ENCODE results near the gene IGFLR1. TPM values are rescaled to one million over a fixed set of nuclear protein-coding genes. Genes with fewer than 3 reads are reported as not detected.
A peak's percentile ranks its signal among the peaks of the same experiment; 100 is the strongest.

IGFLR1 gene
- total RNA-seq, 1 experiment from 2014 or later = 9.9 TPM

DNA sequence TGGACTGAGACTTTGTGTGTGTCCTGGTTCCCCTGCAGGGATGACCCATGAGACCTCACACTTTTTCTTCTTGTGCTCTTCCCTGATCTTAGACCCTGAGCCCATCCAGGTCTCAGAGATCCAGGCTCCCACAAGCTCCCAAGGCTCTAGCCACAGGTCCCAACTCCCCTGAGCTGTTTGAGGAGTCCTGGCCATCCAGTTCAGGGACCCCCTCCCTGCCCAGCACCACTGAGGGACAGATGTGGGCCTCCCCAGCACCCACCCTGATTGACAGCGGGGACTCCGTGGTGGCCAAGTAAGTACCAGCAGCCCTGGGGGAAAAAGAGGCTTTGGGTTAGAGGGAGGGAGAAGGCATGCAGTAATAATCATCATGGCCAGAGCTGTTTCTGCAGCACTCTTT lies 17.4 kb upstream of the IGFLR1 start (continued):
- TF ChIP-seq OVOL2 (CRISPR knock-in tag; IDR thresholded peaks at IDR 0.05; ENCODE audit: borderline replicate concordance) (no peak), PRRX2 (CRISPR knock-in tag; IDR thresholded peaks at IDR 0.05) (no peak), FOXP1 (CRISPR knock-in tag; IDR thresholded peaks at IDR 0.05; ENCODE audit: borderline replicate concordance) (no peak)
- TF ChIP-seq, protein P1, sequence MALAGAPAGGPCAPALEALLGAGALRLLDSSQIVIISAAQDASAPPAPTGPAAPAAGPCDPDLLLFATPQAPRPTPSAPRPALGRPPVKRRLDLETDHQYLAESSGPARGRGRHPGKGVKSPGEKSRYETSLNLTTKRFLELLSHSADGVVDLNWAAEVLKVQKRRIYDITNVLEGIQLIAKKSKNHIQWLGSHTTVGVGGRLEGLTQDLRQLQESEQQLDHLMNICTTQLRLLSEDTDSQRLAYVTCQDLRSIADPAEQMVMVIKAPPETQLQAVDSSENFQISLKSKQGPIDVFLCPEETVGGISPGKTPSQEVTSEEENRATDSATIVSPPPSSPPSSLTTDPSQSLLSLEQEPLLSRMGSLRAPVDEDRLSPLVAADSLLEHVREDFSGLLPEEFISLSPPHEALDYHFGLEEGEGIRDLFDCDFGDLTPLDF (CRISPR knock-in tag; IDR thresholded peaks at IDR 0.05) = no peak
- TF ChIP-seq, protein P2, sequence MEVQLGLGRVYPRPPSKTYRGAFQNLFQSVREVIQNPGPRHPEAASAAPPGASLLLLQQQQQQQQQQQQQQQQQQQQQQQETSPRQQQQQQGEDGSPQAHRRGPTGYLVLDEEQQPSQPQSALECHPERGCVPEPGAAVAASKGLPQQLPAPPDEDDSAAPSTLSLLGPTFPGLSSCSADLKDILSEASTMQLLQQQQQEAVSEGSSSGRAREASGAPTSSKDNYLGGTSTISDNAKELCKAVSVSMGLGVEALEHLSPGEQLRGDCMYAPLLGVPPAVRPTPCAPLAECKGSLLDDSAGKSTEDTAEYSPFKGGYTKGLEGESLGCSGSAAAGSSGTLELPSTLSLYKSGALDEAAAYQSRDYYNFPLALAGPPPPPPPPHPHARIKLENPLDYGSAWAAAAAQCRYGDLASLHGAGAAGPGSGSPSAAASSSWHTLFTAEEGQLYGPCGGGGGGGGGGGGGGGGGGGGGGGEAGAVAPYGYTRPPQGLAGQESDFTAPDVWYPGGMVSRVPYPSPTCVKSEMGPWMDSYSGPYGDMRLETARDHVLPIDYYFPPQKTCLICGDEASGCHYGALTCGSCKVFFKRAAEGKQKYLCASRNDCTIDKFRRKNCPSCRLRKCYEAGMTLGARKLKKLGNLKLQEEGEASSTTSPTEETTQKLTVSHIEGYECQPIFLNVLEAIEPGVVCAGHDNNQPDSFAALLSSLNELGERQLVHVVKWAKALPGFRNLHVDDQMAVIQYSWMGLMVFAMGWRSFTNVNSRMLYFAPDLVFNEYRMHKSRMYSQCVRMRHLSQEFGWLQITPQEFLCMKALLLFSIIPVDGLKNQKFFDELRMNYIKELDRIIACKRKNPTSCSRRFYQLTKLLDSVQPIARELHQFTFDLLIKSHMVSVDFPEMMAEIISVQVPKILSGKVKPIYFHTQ (CRISPR knock-in tag; IDR thresholded peaks at IDR 0.05) = no peak
- TF ChIP-seq, protein P3, sequence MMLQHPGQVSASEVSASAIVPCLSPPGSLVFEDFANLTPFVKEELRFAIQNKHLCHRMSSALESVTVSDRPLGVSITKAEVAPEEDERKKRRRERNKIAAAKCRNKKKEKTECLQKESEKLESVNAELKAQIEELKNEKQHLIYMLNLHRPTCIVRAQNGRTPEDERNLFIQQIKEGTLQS (CRISPR knock-in tag; conservative IDR thresholded peaks at IDR 0.05) = no peak

DNA sequence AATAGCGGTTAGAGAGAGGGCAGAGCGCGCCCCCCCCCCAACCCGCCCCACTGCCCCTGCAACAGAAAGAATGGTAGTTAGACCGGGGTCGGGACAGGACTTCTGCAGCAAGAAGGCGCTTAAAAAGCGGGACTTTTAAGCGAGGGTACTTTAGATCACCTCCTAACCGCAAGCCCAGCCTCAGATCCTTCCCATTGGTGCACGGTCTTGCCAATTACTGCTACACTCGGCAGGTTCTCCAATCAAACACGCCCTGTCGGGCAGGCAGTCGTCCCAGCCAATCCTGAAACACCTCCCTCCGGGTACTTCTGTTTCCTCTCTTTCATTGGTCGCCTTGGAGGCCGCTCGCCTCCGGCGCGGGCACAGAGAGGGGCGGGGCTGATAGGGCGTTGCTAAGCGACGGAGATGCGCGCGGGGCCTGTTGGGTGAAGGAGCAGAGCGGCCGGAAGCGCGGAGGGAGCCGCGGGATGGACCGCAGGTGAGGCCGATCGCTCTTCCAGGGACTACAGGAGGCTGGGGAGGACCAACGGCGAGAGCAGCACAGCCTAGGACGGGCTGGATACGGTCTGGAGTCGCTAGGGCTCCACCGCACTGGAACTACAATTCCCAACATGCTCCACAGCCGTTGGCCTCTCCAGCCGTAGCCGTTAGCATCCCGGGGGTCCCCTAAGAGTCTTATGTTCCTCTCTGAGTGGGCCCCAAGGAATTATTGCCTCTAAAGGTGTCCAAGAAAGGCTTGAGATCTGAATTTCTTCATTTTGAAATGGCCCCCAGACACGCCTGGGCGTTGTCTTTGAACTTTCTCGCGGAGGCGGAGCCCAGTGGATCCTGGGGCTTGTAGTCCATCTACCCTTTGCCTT lies 15.7 kb upstream of the IGFLR1 start, which contains the start of gene PROSER3:
Gene PROSER3 (plus strand): TSS at position 428 of the 860 bp plus-strand sequence. CDS start 40 bp downstream, at position 468.
- CTCF ChIA-PET = interaction anchor here (0.7 to 2.9 kb wide), 5 partner anchors 9 to 27 kb away, joined by 3 to 13 read pairs (median 5); partner anchors contain the start of genes LIN37, PSENEN and U2AF1L4

More for the DNA sequence above, 15.7 kb upstream of the IGFLR1 start, which contains the start of gene PROSER3:
- peak; percentile 94 for ATAC-seq
- Mint-ChIP-seq H3K36me3 (peaks cover 11% of the 10 kb centered on the region), H3K27me3 (ENCODE audit: low read depth) (peaks cover 23% of the 10 kb centered on the region), H3K27ac (peak within 1 kb of the TSS; percentile 82), H3K4me3 (peak within 1 kb of the TSS; percentile 94), H3K4me1 (peaks cover 16% of the 10 kb centered on the region), H3K9me3 (no peaks in the 10 kb centered on the region)
- DNase-seq (ENCODE audit: low spot score) = peak; percentile 99
- POLR2A ChIA-PET = interaction anchor here (0.7 to 2.5 kb wide), 4 partner anchors 10 to 26 kb away, joined by 3 to 13 read pairs (median 8); partner anchors contain the start of gene LIN37
- TF ChIP-seq GRHL2 (CRISPR knock-in tag; IDR thresholded peaks at IDR 0.05; ENCODE audit: insufficient replicate concordance, severe bottlenecking) (no peak), NFYB (CRISPR knock-in tag; conservative IDR thresholded peaks at IDR 0.05; ENCODE audit: low read depth) (peak; percentile 100), ETV6 (CRISPR knock-in tag; IDR thresholded peaks at IDR 0.05) (0 out of 2 replicates have a peak, but pooled peaks have one; percentile 19), FOXK1 (CRISPR knock-in tag; IDR thresholded peaks at IDR 0.05) (0 out of 2 replicates have a peak, but pooled peaks have one; percentile 56), ZNF416 (CRISPR knock-in tag; IDR thresholded peaks at IDR 0.05) (0 out of 2 replicates have a peak, but pooled peaks have one; percentile 51), TP53 (CRISPR knock-in tag; IDR thresholded peaks at IDR 0.05) (no peak), SP1 (CRISPR knock-in tag; conservative IDR thresholded peaks at IDR 0.05) (peak; percentile 49; the same call in 1 of the 2 replicates)
- TF ChIP-seq, protein P4, sequence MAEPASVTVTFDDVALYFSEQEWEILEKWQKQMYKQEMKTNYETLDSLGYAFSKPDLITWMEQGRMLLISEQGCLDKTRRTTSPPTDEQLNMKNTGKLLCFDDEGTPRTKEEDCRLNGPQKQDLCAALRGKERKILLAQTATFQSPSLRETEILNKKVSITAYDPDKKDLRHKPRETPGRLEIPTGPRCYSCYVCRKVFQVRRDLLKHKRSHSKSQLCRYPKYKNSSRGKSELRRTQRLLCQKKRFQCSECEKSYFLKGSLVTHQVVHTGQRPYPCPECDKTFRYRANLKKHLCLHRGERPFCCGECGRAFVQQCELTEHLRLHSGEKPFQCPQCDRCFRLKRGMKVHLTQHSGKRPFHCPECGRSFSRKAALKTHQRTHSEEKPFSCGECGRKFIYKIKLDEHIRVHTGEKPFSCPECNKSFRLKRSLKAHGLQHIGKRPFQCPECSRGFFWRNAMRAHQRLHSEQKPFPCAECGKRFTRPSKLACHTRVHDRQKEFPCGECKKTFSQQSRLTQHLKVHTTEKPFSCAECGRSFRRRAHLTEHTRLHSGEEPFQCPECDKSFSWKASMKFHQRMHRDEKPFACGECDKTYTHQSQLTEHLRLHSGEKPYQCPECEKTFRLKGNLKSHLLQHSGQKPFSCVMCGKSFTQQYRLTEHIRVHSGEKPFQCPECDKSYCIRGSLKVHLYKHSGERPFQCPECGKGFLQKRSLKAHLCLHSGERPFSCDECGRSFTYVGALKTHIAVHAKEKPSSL (CRISPR knock-in tag; conservative IDR thresholded peaks at IDR 0.05) = no peak
- TF ChIP-seq, protein P5, sequence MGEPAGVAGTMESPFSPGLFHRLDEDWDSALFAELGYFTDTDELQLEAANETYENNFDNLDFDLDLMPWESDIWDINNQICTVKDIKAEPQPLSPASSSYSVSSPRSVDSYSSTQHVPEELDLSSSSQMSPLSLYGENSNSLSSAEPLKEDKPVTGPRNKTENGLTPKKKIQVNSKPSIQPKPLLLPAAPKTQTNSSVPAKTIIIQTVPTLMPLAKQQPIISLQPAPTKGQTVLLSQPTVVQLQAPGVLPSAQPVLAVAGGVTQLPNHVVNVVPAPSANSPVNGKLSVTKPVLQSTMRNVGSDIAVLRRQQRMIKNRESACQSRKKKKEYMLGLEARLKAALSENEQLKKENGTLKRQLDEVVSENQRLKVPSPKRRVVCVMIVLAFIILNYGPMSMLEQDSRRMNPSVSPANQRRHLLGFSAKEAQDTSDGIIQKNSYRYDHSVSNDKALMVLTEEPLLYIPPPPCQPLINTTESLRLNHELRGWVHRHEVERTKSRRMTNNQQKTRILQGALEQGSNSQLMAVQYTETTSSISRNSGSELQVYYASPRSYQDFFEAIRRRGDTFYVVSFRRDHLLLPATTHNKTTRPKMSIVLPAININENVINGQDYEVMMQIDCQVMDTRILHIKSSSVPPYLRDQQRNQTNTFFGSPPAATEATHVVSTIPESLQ (CRISPR knock-in tag; IDR thresholded peaks at IDR 0.05) = no peak
- TF ChIP-seq, protein P6, sequence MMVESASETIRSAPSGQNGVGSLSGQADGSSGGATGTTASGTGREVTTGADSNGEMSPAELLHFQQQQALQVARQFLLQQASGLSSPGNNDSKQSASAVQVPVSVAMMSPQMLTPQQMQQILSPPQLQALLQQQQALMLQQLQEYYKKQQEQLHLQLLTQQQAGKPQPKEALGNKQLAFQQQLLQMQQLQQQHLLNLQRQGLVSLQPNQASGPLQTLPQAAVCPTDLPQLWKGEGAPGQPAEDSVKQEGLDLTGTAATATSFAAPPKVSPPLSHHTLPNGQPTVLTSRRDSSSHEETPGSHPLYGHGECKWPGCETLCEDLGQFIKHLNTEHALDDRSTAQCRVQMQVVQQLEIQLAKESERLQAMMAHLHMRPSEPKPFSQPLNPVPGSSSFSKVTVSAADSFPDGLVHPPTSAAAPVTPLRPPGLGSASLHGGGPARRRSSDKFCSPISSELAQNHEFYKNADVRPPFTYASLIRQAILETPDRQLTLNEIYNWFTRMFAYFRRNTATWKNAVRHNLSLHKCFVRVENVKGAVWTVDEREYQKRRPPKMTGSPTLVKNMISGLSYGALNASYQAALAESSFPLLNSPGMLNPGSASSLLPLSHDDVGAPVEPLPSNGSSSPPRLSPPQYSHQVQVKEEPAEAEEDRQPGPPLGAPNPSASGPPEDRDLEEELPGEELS (CRISPR knock-in tag; IDR thresholded peaks at IDR 0.05) = peak; percentile 54; the same call in 1 of the 2 replicates
